Activated CD4-positive, alpha-beta T cell treated with anti-CD3 and anti-CD28 coated beads, Interleukin-2, amount 50 U/mL, for 4 hours (primary cell): Measurements from ENCODE around the gene BCAS4.
"Not testable (repeated sequence)": the region's sequence is repeated elsewhere in the genome, so short reads cannot be mapped to it uniquely, and the experiment has no call there.

ENCODE experiments used
- DNase-seq, 2 experiments: peaks; one replicate each; pipeline ENCODE4 v3.0.0-alpha.2; 2020

The BCAS4 gene

DNA sequence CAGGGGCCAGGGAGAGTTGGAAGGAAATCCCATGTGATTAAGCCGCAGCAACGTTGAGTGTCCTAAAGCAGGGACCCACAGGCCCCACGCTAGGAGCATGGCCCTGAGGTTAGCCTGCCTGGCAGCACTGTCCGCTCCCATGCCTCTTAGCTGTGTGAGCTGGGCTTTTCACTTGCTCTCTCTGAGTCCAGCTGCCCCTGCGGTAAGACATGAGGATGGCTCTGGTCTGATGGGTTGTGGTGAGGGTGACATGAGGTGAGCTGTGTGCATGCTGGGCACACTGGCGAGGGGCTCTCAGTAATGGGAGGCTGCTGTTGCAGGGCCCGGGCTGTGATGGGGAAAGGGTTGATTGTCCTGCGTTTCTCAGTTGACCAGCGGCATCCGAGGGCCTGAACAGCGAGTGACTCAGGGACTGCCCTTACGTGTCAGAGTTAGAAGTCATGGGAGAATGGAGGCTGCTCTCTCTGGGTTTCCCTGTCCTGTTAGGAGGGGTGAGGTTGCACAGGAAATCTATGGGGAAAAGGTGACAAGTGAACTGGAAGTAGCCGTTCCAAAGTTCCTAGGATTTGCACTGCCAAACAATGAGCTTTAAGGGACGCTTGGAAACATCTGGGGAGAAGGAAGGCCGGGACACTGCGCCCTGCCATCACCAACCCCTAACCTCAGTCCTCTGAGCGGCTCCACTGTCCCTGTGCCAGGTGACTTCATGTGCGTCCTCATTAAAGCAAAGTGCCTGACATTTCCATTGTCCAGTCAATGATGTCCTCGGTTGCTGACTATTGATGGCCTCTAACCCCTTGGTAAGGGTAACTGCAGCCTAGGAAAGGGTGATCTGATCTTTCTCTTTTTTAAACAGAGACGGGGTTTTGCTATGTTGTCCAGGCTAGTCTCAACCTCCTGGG, 85.0 kb downstream of the BCAS4 start:
- DNase-seq: no peak

- DNase-seq: not testable (repeated sequence)
These were observed 87.0 kb downstream of the BCAS4 start for GRCh38 chr20:50881759-50882424.

GRCh38 chr20:50883856-50884255, 89.0 kb downstream of the BCAS4 start:
- no peak for DNase-seq

DNA sequence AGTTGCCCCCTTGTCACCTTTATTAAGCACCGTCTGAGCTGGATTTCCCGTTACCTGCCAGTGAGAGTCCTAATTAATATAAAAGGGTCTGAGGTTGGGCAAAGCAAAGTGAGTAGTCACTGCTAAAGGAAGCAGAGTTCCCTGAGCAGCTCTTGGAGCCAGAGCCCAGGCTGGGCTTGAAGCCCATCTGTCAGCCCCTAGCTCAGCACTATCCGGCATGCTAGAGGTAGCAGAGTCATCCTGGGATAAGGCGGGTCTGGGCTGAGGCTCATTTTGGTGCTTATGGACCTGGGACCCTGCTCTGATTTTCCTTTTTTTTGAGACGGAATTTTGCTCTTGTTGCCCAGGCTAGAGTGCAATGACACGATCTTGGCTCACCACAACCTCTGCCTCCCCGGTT, 90.2 kb downstream of the BCAS4 start:
- DNase-seq: no peak

GRCh38 chr20:50885781-50886180, 90.9 kb downstream of the BCAS4 start:
- DNase-seq: no peak

DNA sequence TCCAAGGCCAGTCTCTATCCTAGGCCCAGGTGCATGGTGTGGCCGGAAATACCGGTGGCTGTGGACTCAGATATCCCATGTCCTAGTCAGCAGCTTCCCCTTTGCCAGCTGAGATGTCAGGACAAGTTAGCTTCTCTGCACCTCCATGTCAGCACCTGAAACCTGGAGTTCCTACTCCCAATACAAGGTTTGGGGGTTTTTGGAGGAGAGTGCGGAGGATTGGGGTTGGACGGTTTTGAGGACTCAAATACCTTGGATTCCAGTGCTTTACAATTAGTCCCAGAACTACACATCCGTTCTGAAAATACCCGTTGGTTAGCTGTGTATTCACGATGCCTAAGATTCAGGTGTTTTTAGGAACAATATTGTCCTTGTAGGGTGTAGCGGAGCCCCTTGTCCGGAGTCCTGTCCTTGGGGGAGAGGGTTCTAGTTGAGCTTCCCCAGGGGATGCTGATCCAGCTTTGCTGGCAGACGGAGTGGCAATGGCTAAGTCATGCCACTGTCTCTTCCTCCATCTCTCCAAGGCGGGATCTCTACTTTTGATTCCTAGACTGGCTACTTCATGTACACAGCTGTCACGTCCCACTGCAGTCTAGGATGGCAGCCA, 91.4 kb downstream of the BCAS4 start:
- no peak for DNase-seq

DNA sequence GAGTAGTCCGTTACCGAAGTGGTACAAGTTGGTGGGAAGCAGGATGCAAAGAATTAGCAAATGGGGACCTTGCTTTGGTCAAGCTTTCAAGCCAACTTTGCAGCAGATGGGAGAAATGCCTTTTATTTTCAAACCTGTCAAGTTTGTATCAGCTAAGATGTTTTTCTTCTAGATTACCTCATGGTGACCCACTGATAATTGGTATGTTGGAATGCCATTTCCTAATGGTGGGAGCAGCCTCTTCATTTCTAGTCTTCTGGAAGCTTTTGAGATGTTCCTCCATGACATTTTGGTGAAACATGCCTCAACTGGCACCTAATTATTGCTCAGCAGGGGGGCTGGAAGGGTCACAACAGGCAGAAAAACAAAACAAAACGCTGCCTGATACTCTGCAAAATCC, 92.7 kb downstream of the BCAS4 start:
- no peak for DNase-seq

GRCh38 chr20:50891138-50891537, 96.3 kb downstream of the BCAS4 start:
- DNase-seq: no peak

GRCh38 chr20:50892394-50892793, 97.5 kb downstream of the BCAS4 start:
- no peak for DNase-seq

DNA sequence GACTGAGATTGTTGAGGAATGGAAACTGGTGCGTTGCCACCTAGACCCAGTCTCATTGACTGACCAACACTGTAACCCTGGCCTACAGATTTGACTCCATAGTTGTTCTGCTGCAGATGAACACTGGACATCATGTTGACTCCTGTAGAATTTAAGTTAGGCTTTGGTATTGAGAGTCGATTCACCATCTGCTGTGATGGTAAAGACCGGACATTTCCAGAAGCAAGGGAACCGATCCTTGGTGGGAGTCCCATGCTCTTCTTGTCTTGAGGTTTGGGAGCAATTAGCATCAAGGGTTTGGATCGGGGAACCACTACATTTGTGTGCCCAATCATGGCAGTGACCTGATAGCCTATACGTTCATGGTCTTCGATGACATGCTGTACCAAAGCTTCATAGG, 98.8 kb downstream of the BCAS4 start:
- no peak for DNase-seq

DNA sequence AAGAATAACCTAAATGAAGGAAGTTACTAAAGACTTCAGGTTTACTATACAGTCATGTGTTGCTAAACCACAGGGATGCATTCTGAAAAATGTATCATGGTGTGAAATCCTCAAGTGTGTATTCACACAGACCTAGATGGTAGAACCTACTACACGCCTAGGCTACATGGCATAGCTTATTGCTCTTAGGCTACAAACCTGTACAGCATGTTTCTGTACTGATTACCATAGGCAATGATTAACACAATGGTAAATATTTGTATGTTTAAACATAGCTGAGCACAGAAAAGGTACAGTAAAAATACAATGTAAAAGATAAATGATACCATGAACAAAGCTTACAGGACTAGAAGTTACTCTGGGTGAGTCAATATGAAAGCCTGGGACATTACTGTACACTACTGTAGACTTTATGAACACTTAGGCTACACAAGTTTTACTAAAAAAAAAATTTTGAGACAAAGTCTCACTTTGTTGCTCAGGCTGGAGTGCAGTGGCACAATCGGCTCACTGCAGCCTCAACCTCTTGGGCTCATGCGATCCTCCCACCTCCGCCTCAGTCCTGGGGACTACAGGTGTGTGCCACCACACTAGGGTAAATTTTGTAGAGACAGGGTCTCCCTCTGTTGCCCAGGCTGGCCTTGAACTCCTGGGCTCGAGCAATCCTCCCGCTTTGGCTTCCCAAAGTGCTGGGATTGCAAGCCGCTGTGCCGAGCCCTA, 100.4 kb downstream of the BCAS4 start:
- DNase-seq: no peak

DNA sequence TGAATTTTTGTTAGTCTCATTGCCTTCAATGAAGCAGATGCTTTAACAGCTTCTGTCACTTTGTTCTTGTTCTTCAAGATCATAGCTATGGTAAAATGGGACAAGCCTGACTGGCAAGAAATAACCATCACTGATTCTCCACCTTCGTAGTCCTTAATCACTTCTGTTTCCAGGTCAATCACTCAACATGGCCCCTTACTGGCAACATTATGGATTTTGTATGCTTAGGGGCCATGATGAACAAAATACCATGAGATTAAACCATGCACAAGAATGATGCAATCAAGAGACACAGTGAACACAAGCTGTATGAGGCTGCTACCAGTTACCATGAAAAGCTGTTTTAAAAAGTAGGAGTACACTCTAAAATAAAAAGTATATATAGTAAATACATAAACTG, 103.6 kb downstream of the BCAS4 start:
- DNase-seq: no peak

DNA sequence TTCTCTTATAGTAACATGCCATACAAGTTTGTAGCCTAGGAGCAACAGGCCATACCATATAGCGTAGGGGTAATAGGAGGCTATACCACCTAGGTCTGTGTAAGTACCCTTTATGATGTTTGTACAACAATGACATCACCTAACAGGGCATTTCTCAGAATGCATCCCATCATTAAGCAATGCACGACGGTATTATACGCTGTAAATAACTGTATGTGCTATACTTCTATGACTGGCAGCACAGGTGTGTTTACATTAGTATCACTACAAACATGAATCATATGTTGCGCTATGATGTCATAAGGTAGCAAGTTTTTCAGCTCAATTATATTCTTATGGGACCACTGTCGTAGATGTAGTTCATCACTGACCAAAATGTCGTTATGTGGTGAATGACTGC, 105.4 kb downstream of the BCAS4 start:
- no peak for DNase-seq

GRCh38 chr20:50901301-50901700, 106.4 kb downstream of the BCAS4 start:
- DNase-seq: no peak

DNA sequence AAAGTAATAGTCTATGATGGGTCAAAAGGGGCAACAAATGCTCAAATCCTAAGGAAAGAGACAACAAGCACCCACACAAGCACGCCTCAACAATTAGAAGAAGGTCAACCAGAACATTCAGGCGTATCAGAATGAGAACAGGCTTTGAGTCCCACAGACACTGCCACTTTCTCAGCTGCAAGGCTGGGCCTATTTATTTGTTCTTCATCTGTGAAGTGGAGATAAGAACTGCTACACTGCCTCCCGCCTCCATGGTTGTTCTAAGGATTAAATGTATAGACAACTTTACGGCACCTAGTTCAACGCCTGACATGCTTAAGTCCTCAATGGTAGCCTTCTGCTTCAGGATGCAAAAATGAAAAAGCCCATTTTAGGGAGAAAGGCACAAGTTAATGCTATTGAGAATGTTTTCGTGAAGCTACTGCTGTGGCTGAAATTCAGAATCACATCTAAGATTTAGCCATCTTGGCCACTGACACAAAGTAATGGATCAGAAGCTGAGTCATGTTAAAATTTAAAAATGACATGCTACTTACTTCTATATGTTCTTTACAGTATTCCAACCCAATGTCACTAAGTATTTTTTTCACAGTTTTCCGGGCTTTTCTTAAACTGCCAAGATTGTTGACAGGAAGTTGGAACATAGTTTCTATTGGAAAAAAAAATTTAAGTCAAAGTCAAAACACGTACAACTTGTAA, 108.6 kb downstream of the BCAS4 start:
- DNase-seq: no peak

GRCh38 chr20:50904067-50904570, 109.3 kb downstream of the BCAS4 start:
- no peak for DNase-seq

GRCh38 chr20:50909413-50909812, 114.6 kb downstream of the BCAS4 start:
- no peak for DNase-seq

GRCh38 chr20:50911030-50911429, 116.2 kb downstream of the BCAS4 start:
- DNase-seq: no peak

DNA sequence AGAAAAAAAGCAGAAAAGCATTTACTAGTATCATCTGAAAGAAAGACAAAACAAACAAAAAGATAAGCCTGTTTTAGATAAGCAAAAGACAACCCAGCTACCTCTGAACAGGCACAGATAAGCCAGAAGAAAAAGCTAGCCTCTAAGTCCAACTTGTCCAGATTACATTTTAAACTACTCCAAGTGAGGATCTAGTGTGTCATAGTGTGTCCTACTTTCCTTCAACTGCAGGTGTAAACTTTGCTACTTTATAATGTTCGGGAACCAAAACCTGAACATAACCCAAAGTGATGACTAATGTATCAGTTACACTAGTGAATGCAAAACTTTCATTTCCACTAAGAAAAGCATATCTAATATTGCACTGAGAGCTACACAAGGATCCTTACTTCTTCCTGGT, 116.9 kb downstream of the BCAS4 start:
- no peak for DNase-seq

GRCh38 chr20:50913690-50914375, 119.0 kb downstream of the BCAS4 start:
- no peak for DNase-seq

DNA sequence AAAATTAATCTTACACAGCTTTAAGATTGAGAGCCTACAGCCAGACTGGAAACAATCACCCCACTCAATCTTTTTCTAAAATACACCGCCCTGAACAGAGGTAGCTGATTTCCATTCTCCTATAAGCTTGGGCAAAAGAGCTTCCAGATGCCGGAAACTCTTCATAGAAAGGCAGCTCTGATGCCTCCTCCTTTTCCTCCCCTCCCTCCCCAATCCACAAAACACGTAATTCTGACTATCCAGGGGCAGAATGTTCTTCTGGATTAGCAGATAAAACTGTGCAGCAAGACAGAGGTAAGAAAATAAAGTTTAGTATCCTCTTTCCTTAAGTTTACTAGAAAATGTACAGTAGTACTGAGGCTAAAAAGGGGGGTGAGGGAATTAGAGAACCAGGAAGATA, 120.6 kb downstream of the BCAS4 start:
- DNase-seq: no peak

GRCh38 chr20:50916257-50916656, 121.4 kb downstream of the BCAS4 start:
- DNase-seq: no peak
